ENCODE data around the gene YWHAG. TPM values are rescaled to one million over a fixed set of nuclear protein-coding genes. Genes with fewer than 3 reads are reported as not detected.
A peak's percentile ranks its signal among the peaks of the same experiment; 100 is the strongest.
"Not testable (repeated sequence)": the region's sequence is repeated elsewhere in the genome, so short reads cannot be mapped to it uniquely, and the experiment has no call there.

YWHAG gene
- total RNA-seq, 1 donor from 2014 or later, result 200 TPM

DNA sequence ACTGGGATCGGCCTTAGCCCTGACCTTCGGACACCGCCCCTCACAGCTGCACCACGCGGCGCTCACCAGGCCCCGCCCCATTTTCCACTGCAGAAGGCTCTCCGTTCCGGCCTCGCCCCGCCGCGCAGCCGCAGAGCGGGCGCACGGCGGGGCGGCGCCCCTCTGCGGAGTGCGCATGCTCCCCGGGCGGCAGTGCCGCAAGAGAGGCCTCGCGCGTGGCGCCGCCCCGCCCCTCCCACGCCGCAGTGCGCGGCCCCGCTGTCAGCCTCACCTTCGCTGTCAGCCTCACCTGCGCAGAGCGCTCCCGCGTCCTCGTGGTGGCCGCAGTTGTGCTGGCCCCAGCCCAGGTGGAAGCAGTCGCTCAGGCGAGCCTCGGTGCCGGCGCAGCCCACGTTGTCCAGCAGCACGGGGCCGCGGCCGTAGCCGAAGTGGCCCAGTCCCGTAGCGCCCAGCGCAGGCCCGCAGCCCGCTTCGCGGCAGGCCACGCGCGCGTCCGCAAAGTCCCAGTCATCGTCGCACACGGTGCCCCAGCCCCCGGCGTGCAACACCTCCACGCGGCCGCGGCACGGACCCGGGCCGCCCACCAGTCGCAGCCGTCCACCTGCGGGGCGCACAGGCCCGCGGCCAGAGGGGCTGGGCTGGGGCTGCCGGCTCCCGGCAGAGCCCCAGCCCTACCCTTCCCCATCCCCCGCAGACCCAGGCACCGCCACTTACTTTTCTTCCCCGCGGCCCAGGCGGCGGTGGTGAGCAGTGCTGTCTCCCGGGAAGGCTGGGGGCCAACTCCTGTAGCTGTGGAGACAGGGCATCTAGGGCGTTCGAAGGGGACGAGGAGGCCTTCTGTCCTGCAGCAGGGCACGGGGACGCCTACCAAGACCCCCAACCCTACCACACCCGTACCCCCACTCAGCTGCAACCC lies 34.6 kb upstream of the YWHAG start:
- peaks cover 23% of the 10 kb centered on the region for H3K4me1 Mint-ChIP-seq
- peak overlapping the region; percentile 86 for H3K27ac Mint-ChIP-seq (ENCODE audit: unreplicated experiment)
- DNase-seq (ENCODE audit: low read depth, low spot score), result peak; percentile 88
- no peaks in the 10 kb centered on the region for H3K27me3 Mint-ChIP-seq (ENCODE audit: low read depth)
- H3K36me3 Mint-ChIP-seq (ENCODE audit: low read depth), result no peaks in the 10 kb centered on the region
- H3K4me3 Mint-ChIP-seq, result peak overlapping the region; percentile 80
- H3K9me3 Mint-ChIP-seq, result no peaks in the 10 kb centered on the region
- TF ChIP-seq CTCF (conservative IDR thresholded peaks at IDR 0.05), result no peak

DNA sequence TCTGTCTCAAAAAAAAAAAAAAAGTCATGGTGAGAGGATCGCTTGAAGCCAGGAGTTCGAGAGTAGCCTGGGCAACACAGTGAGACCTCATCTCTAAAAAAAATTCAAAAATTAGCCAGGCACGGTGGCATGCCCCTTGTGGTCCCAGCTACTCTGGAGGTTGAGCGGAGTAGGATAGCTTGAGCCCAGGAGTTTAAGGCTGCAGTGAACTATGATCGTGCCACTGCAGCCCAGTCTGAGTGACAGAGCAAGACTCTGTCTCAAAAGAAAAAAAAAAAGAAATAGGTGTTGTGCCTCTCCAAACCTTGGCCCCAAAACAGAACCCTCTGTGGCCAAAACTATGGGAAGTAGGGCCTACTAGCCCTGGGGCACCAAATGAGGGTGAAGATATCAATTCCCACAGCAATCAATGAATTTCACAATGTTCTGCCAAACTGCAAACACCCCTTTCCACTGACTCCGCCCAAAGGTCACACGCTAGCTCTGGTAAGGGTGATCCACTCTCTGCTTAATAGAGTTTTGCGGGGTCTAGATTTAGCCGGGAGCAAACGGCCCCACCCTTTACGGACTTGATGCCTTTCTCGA lies 33.8 kb upstream of the YWHAG start:
- H3K27ac Mint-ChIP-seq (ENCODE audit: unreplicated experiment), result peak overlapping the region; percentile 86
- peak overlapping the region; percentile 80 for H3K4me3 Mint-ChIP-seq

DNA sequence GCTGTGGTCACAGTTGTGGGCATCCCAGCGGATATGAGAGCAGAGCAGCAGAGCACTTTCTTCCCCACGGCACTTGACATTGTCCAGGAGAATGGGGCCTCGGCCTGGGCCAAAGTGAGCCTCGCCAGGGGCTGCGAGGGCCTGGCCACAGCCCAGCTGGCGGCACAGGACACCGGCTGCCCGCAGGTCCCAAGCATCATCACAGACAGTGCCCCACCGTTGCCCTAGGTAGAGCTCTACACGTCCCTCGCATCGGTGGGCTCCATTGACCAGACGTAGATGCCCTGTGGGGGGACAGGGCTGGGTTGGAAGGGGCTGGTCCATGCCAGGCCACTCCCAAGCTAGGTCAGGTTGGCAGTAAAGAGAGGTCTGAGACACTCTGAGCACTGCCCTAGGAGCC lies 31.3 kb upstream of the YWHAG start:
- TF ChIP-seq CTCF (conservative IDR thresholded peaks at IDR 0.05), result no peak
- Mint-ChIP-seq H3K9me3 (no peaks in the 10 kb centered on the region), H3K27ac (ENCODE audit: unreplicated experiment) (peak overlapping the region; percentile 86), H3K36me3 (ENCODE audit: low read depth) (no peaks in the 10 kb centered on the region), H3K4me3 (no peak overlapping the region), H3K27me3 (ENCODE audit: low read depth) (no peaks in the 10 kb centered on the region), H3K4me1 (peaks cover 23% of the 10 kb centered on the region)
- no peak for DNase-seq (ENCODE audit: low read depth, low spot score)

More for the DNA sequence above, 33.8 kb upstream of the YWHAG start:
- H3K4me1 Mint-ChIP-seq, result peaks cover 23% of the 10 kb centered on the region
- H3K27me3 Mint-ChIP-seq (ENCODE audit: low read depth), result no peaks in the 10 kb centered on the region
- H3K9me3 Mint-ChIP-seq, result no peaks in the 10 kb centered on the region
- H3K36me3 Mint-ChIP-seq (ENCODE audit: low read depth), result no peaks in the 10 kb centered on the region
- DNase-seq (ENCODE audit: low read depth, low spot score), result no peak
- no peak for TF ChIP-seq CTCF (conservative IDR thresholded peaks at IDR 0.05)

- H3K27ac Mint-ChIP-seq (ENCODE audit: unreplicated experiment); H3K27me3 Mint-ChIP-seq (ENCODE audit: low read depth); DNase-seq (ENCODE audit: low read depth, low spot score); H3K36me3 Mint-ChIP-seq (ENCODE audit: low read depth); H3K4me3 Mint-ChIP-seq; H3K9me3 Mint-ChIP-seq: not testable (repeated sequence)
- H3K4me1 Mint-ChIP-seq, result peaks cover 15% of the 10 kb centered on the region
These were observed 29.0 kb upstream of the YWHAG start for GRCh38 chr7:76387789-76388188.

DNA sequence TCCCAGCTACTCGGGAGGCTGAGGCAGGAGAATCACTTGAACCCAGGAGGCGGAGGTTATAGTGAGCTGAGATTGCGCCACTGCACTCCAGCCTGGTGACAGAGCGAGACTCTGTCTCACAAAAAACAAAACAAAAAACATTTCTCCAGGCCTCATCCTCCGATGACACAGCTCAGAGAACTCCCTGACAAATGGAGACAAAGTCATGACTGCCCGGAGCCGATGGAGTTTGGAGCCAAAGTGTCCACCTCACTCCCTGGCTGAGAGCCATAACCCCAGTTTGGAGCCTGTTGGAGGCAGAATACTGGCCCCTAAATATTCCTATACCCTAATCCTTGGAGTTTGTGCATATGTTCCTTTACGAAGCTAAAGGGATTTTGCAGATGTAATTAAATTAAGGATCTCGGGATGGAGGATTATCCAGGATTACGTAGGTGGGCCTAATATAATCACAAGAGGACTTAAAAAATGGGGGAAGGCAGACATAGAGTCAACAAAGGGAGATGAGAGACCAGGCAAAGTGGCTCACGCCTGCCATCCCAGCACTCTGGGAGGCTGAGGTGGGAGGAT lies 28.0 kb upstream of the YWHAG start:
- Mint-ChIP-seq H3K27ac (ENCODE audit: unreplicated experiment) (no peak overlapping the region), H3K9me3 (no peaks in the 10 kb centered on the region), H3K4me1 (peaks cover 12% of the 10 kb centered on the region), H3K4me3 (peak overlapping the region; percentile 20), H3K27me3 (ENCODE audit: low read depth) (no peaks in the 10 kb centered on the region), H3K36me3 (ENCODE audit: low read depth) (no peaks in the 10 kb centered on the region)
- no peak for DNase-seq (ENCODE audit: low read depth, low spot score)
- TF ChIP-seq CTCF (conservative IDR thresholded peaks at IDR 0.05), result no peak
